ENCODE results near the gene LRRC47. TPM values are rescaled to one million over a fixed set of nuclear protein-coding genes. Genes with fewer than 3 reads are reported as not detected.

LRRC47 gene
- total RNA-seq, 1 experiment from 2014 or later = 65.1 TPM

GRCh38 chr1:3777647-3778589 is 18.4 kb downstream of the LRRC47 start:
- Histone ChIP-seq H2BK15ac (ENCODE audit: low read depth, low read length) (no peak overlapping the region), H2AK5ac (ENCODE audit: insufficient read length, low read length) (no peak overlapping the region), H3K56ac (ENCODE audit: insufficient read length, low read depth, low read length) (no peak overlapping the region), H3K14ac (ENCODE audit: insufficient read depth, low read length) (no peak overlapping the region), H2BK120ac (ENCODE audit: low read depth, low read length, poor library complexity, severe bottlenecking) (no peak overlapping the region), H3K79me1 (ENCODE audit: insufficient read depth, low read depth, low read length, poor library complexity, severe bottlenecking) (no peaks in the 10 kb centered on the region), H4K91ac (ENCODE audit: insufficient read length, low read depth, low read length) (no peak overlapping the region), H3K4ac (ENCODE audit: low read depth, low read length) (no peak overlapping the region), H3K9me3 (ENCODE audit: control insufficient read depth, low read depth, low read length) (no peaks in the 10 kb centered on the region), H4K8ac (replicated peaks; ENCODE audit: insufficient read length, low read depth, low read length) (no peak overlapping the region), H3K9ac (ENCODE audit: extremely low read depth, insufficient read length, low read length) (no peak overlapping the region), H3K18ac (ENCODE audit: insufficient read length, low read depth, low read length) (no peak overlapping the region), H4K20me1 (ENCODE audit: control insufficient read depth, insufficient read depth, insufficient read length) (no peaks in the 10 kb centered on the region), H4K5ac (ENCODE audit: insufficient read length, low read depth, low read length) (no peak overlapping the region), H2AFZ (ENCODE audit: low read length) (no peak overlapping the region), H2BK20ac (ENCODE audit: low read depth, low read length, poor library complexity, severe bottlenecking) (no peak overlapping the region), H3K23ac (ENCODE audit: insufficient read length, low read depth, low read length) (no peak overlapping the region), H3K4me2 (ENCODE audit: insufficient read depth, insufficient read length, low read length) (no peak overlapping the region), H2BK5ac (ENCODE audit: insufficient read length, low read length) (no peak overlapping the region), H2BK12ac (ENCODE audit: insufficient read length, low read depth, low read length) (no peak overlapping the region), H3K4me1 (ENCODE audit: insufficient read depth, low read length) (no peaks in the 10 kb centered on the region), H3K79me2 (ENCODE audit: insufficient read depth, low read length) (no peaks in the 10 kb centered on the region), H3K23me2 (ENCODE audit: insufficient read length, low read depth, low read length, poor library complexity, severe bottlenecking) (peaks cover 2% of the 10 kb centered on the region), H3T11ph (ENCODE audit: low read length) (no peak overlapping the region), H3K27ac (ENCODE audit: insufficient read length, low read depth, low read length) (no peak overlapping the region), H3K27me3 (ENCODE audit: insufficient read depth, low read length) (no peaks in the 10 kb centered on the region)
- TF ChIP-seq, protein P1, sequence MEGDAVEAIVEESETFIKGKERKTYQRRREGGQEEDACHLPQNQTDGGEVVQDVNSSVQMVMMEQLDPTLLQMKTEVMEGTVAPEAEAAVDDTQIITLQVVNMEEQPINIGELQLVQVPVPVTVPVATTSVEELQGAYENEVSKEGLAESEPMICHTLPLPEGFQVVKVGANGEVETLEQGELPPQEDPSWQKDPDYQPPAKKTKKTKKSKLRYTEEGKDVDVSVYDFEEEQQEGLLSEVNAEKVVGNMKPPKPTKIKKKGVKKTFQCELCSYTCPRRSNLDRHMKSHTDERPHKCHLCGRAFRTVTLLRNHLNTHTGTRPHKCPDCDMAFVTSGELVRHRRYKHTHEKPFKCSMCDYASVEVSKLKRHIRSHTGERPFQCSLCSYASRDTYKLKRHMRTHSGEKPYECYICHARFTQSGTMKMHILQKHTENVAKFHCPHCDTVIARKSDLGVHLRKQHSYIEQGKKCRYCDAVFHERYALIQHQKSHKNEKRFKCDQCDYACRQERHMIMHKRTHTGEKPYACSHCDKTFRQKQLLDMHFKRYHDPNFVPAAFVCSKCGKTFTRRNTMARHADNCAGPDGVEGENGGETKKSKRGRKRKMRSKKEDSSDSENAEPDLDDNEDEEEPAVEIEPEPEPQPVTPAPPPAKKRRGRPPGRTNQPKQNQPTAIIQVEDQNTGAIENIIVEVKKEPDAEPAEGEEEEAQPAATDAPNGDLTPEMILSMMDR (conservative IDR thresholded peaks at IDR 0.05) = no peak
- Mint-ChIP-seq H3K4me3 (no peak overlapping the region), H3K27me3 (ENCODE audit: low read depth) (peaks cover 5% of the 10 kb centered on the region), H3K36me3 (ENCODE audit: insufficient read depth in 1 of 3, low read depth in 3 of 3) (peaks cover 32 to 40% (median 39%) of the 10 kb centered on the region in 3 experiments), H3K9me3 (no peaks in the 10 kb centered on the region), H3K27ac (peak overlapping the region in 1 of 3 experiments; percentile 68; a peak in 1 of 7 replicates), H3K4me1 (peaks cover 10 to 19% of the 10 kb centered on the region in 2 experiments)
- DNase-seq = no peak
- WGBS (ENCODE audit: extremely low coverage, insufficient read length, low lambda C conversion rate) = no CpG with 5 or more reads among the region's 20 CpGs
